Osteocyte (in vitro differentiated cells): Measurements from ENCODE around the gene IPO4. TPM values are rescaled to one million over a fixed set of nuclear protein-coding genes. Genes with fewer than 3 reads are reported as not detected.
A peak's percentile ranks its signal among the peaks of the same experiment; 100 is the strongest.

Experiments
- DNase-seq: peaks from one replicate; pipeline ENCODE4 v3.0.0; 2021; ENCODE audit warnings: mixed read lengths; ENCODE audit not compliant: unreplicated experiment; ENCODE audit errors: extremely low spot score
- H3K27ac Mint-ChIP-seq: one replicate; pipeline ENCODE4 v1.8.0; 2021; ENCODE audit warnings: mild to moderate bottlenecking, mixed read lengths; ENCODE audit not compliant: unreplicated experiment
- H3K27me3 Mint-ChIP-seq: one replicate; pipeline ENCODE4 v1.8.0; 2021; ENCODE audit warnings: mixed read lengths; ENCODE audit not compliant: unreplicated experiment
- H3K36me3 Mint-ChIP-seq: one replicate; pipeline ENCODE4 v1.8.0; 2021; ENCODE audit warnings: mixed read lengths; ENCODE audit not compliant: unreplicated experiment
- H3K4me1 Mint-ChIP-seq: one replicate; pipeline ENCODE4 v1.8.0; 2021; ENCODE audit warnings: mixed read lengths; ENCODE audit not compliant: unreplicated experiment
- H3K4me3 Mint-ChIP-seq: one replicate; pipeline ENCODE4 v1.8.0; 2021; ENCODE audit warnings: mild to moderate bottlenecking, moderate library complexity, mixed read lengths; ENCODE audit not compliant: unreplicated experiment
- H3K9me3 Mint-ChIP-seq: one replicate; pipeline ENCODE4 v1.8.0; 2021; ENCODE audit warnings: mixed read lengths; ENCODE audit not compliant: unreplicated experiment
- CTCF ChIP-seq: fragments of 200-600 bp; sonication (generic); IDR thresholded peaks from 2 replicates; pipeline ENCODE4 v1.5.0; 2021; ENCODE audit warnings: antibody characterized with exemption, mild to moderate bottlenecking, moderate library complexity
- total RNA-seq: library from RNA; stranded (reverse); gene quantifications from 2 replicates; pipeline ENCODE4 v1.2.1, GENCODE V29; 2021

IPO4 gene
- total RNA-seq, 1 donor from 2014 or later, result 36.5 TPM

- Mint-ChIP-seq H3K36me3 (peaks cover 43% of the 10 kb centered on the region), H3K27me3 (no peaks in the 10 kb centered on the region), H3K4me3 (no peak overlapping the region), H3K9me3 (no peaks in the 10 kb centered on the region), H3K27ac (peak overlapping the region; percentile 9), H3K4me1 (peaks cover 47% of the 10 kb centered on the region)
- DNase-seq, result no peak
- no peak for TF ChIP-seq CTCF
Measured at GRCh38 chr14:24235804-24236688, 47.4 kb upstream of the IPO4 start.

- Mint-ChIP-seq H3K9me3 (no peaks in the 10 kb centered on the region), H3K27ac (no peak overlapping the region), H3K27me3 (no peaks in the 10 kb centered on the region), H3K4me3 (peak overlapping the region; percentile 100), H3K4me1 (peaks cover 38% of the 10 kb centered on the region), H3K36me3 (peaks cover 37% of the 10 kb centered on the region)
- DNase-seq, result no peak
- no peak for TF ChIP-seq CTCF
Measured at GRCh38 chr14:24234095-24235005, 45.7 kb upstream of the IPO4 start.

GRCh38 chr14:24233538-24233866 lies 44.9 kb upstream of the IPO4 start:
- no peaks in the 10 kb centered on the region for H3K27me3 Mint-ChIP-seq
- DNase-seq, result no peak
- TF ChIP-seq CTCF, result no peak
- H3K4me1 Mint-ChIP-seq, result peaks cover 31% of the 10 kb centered on the region
- H3K4me3 Mint-ChIP-seq, result peak overlapping the region; percentile 100
- no peaks in the 10 kb centered on the region for H3K9me3 Mint-ChIP-seq
- H3K27ac Mint-ChIP-seq, result peak overlapping the region; percentile 95
- H3K36me3 Mint-ChIP-seq, result peaks cover 28% of the 10 kb centered on the region

GRCh38 chr14:24232645-24233537 lies 44.3 kb upstream of the IPO4 start, which contains the start of gene GMPR2:
Gene GMPR2, plus strand, starts transcription at chr14:24232929. Its CDS starts 325 bp downstream, at chr14:24233254.
- Mint-ChIP-seq H3K27ac (peak within 1 kb of the TSS; percentile 95), H3K4me3 (peak within 1 kb of the TSS; percentile 100), H3K9me3 (no peaks in the 10 kb centered on the region), H3K27me3 (no peaks in the 10 kb centered on the region), H3K36me3 (peaks cover 22% of the 10 kb centered on the region), H3K4me1 (peaks cover 31% of the 10 kb centered on the region)
- no peak for DNase-seq
- no peak for TF ChIP-seq CTCF
